Stimulated activated CD4-positive, alpha-beta T cell treated with anti-CD3 and anti-CD28 coated beads, Interleukin-15, amount 100 ng/mL, for 1 hour (primary cell): ENCODE data around the gene NLGN1.

ENCODE experiments used
- DNase-seq, 2 donors: peaks; one replicate each; pipeline ENCODE4 v3.0.0-alpha.2; 2020; ENCODE audit warnings: low read depth in 1 of 2, low spot score in 1 of 2

NLGN1 gene

DNA sequence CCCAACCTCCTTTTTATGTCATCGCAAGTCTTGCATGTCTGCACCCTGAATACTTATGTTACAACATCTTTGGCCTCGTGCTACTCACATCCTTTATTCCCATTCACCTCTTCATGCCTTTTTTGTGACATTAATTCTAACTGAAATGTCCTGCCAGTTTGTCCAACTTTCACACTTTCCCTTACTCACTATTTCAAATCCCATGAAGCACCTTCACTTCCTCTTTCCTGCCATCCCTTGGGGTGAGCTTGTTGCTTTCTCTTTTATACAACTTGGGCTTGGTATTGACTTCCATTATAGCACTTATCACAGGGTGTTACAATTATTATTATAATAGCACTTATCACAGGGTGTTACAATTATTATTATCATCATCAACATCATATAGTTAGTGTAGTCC, 496.3 kb downstream of the NLGN1 start:
- DNase-seq = no peak

DNA sequence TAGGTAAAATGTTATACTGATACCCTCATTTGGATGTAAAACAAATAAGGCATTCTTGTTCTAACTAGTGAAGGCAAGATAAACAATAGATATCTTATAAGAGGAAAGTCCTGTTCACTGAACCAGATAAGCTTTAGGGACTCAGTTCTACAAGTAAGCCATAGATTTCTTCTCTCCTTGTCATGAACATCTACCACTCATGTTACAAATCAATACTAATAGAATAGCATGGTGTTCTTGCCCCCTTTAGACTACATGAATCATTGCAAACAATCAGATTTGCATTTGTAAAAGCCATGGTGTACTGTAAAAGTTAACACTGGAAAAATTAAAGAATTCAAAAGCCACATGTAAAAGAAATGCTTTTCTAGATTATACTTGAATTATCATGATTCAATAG, 500.1 kb downstream of the NLGN1 start:
- no peak for DNase-seq

GRCh38 chr3:173901649-173902048, 504.1 kb downstream of the NLGN1 start:
- DNase-seq = no peak

GRCh38 chr3:173902401-173902800, 504.9 kb downstream of the NLGN1 start:
- DNase-seq = no peak

- DNase-seq = no peak
Observed at GRCh38 chr3:173902871-173903270, 505.3 kb downstream of the NLGN1 start.

DNA sequence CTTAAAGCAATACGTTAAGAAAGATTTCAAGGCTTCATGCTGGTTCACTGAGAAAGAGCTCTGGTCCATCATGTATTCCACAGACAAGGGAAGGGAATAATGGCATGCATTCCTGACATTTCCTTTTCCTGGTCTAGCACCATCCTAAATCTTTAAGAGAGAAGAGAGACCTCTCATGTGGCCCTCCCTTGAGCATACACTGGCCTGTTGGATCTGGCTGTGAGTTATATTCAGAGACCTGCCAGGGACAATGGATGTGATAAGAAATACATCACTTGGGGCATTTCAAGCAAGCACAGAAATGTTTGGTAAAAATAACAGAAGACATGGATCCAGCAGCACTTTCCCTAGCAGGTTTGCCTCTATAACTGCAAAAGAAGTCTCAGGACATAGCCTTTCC, 507.8 kb downstream of the NLGN1 start:
- DNase-seq = no peak

DNA sequence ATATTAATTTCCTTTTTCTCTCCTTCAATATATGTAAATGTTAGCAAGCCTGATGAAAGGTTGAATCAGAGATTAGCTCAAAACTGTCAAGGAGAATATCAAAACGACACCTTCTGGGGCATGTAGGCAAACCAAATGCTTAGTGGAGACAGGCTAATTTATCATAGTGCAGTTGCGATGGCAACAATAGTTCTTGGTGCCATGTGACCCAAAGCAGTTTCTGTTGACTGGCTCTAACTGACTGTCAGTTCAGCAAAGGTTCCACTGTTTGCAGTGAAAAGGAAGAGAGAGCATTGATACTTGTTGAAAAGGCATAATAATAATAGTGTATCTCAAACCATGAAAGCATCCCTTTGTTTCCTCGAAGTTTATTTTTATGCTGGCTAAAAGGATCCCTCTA, 513.9 kb downstream of the NLGN1 start:
- DNase-seq = no peak

DNA sequence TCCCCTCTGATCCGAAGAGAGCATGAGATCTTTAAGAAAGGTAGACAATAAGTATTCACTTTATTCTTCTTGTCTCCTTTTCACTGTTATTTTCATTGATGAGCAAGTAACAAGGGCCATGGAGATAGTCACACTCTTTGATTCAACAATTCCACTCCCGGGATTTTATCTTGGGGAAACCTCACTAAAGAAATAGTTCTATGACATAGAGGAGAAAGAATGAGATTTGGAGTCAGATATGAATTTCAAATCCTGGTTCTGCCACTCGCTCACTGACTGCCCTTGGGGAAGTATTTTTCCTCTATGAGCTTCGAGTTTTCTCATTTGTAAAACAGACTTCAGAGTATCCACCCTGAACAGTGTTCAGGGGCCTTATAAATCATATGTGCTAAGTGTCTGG, 514.6 kb downstream of the NLGN1 start:
- no peak for DNase-seq

DNA sequence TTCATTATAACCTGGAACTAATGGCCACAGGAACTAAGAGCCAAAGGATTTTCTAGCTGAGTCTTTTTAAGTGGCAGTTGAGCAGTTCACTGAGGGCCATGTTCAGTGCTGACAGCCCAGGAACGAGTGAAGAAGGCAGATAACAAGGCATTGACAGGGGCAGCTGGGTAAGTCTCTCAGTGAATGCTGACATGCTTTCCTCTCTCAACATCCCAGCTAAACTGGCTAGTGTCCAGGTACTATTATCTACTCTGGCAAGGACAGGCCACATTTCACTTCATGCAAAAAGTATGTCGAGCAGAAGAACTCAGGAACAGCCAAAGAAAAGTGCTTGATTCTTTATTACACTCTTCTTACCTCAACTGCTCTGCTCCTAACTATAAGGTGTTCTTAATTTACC, 515.9 kb downstream of the NLGN1 start:
- DNase-seq = no peak

DNA sequence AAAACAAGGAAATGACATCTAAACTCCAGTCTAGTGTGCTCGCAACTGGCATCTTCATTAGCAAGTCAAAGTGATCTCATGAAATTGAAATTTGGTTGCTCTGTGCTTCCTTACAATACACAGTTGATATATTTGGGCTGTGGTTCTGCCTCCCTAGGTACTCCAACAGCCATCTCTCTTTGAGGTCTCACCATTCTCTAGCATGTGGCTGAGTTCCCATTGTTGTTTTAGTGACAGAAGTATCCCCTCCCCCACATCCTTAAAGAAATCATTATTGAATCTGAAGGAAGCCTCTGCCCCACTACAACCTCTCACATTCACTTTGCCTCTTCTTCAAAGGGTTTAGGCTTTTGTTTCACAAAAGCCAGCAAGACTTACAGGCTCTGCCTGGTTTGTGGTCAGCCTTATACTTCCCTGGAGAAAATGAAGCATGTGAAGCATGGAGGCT, 516.5 kb downstream of the NLGN1 start:
- DNase-seq = no peak

DNA sequence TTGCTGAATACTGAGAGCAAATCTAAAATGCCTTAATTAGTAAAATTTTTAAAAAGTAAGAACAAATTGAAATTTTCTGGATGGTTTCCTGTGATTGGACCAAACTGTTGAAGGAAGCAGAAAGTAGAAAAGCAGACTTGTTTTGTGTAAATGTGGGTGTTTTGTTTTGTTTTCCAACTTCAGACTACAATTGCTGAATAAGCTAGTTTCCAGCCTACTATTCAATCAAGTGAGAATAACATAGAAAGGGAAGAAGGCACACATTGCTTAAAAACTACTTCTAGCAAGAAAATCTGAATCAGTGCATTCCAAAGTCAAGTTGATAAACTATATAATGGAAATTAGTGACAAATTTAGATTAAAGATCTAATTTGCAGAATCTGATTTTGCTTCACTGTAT, 519.3 kb downstream of the NLGN1 start:
- no peak for DNase-seq

GRCh38 chr3:173920386-173920785, 522.8 kb downstream of the NLGN1 start:
- DNase-seq = no peak

GRCh38 chr3:173921732-173922131, 524.2 kb downstream of the NLGN1 start:
- DNase-seq = no peak

DNA sequence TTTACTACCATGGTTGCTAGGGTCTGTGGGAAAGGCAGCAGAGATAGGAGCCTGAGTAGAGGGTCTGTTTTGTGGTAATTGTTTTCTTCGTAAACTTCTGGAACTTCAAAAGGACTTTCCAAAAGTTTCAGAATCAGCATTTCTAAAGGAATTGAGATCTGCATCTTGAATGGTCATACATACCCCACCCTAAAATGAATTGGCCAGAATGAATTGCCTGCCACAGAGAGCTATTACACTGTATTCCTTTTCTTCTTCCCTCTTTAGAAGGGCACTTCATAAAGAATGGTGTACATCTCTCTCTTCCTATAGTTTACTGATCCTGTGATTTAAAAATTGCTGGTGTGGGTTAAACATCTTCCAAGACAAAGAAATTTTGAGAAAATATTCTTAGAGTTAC, 525.7 kb downstream of the NLGN1 start:
- no peak for DNase-seq

- DNase-seq = no peak
Observed at GRCh38 chr3:173930251-173930650, 532.7 kb downstream of the NLGN1 start.

DNA sequence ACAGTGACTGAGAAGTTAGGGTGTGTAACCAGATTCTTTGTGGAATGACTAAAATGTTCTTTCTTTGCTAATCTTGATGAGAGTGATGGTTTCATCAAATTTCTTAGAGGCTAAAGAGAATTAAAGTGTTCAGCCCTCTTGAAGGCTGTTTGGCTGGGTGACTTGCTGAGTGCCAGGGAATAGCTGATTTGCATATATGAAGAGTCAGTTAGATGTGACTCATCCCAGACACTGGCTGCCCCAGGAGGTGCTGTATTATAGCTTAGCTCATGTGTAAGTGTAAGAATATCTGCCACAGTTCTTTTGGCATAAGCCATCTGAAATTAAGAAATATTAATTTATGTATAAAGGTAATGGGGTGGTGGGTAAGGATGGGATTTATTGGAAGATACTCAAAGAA, 535.1 kb downstream of the NLGN1 start:
- DNase-seq = no peak

- no peak for DNase-seq
Observed at GRCh38 chr3:173933113-173933512, 535.6 kb downstream of the NLGN1 start.

DNA sequence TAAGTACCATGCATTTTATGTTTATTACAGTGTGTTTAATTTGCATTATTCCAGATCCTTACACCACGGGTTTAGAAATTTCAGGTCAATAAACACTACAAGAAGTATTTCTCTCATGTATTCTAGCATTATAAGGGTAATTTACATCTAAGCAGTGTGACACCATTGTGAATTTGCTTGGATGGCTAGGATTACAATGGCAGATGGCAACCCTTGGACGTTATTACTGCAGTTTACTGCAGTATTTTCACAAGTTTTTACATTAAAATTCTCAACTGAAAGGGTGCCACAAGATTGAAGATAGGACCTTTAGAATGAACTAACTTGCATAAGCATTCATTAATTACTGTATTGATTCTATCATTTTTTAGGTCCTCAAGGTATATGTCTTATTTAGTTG, 538.8 kb downstream of the NLGN1 start:
- DNase-seq = no peak

DNA sequence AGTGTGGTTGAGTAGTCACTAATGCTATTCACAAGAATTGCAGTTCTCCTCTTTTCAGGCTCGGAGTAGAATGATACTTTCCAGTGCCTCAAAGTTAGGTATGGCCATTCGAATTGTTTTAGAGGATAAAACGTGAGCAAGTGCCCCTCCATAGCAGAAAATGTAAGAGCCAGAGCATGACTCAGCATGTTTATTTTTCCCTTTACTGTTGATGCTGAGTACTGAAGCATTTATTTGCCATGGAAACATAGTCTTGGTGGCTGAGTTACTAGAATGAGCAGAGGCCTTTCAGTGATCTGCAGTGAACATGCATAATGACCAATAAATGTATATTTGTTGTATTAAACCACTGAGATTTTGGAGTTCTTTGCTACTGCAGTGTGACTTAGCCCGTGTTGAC, 540.6 kb downstream of the NLGN1 start:
- no peak for DNase-seq

GRCh38 chr3:173938616-173939015, 541.1 kb downstream of the NLGN1 start:
- DNase-seq = no peak

DNA sequence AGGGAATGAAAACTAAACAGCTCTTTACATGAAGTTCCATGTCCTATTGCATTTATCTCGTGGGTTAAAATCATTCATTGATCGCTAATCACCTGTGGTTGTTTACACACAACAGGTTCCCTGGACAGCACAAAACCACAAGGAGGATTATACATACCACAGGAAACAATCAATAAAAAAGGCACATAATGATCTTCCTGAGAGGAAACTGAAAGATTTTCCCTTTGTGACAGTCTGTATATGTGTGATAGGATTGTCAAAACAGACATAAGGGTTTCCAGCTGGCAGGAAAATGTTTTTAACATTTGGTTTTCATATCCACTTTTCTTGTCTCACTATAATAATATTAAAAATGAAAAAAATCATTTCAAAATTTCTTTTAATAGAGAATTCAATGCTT, 541.8 kb downstream of the NLGN1 start:
- no peak for DNase-seq

DNA sequence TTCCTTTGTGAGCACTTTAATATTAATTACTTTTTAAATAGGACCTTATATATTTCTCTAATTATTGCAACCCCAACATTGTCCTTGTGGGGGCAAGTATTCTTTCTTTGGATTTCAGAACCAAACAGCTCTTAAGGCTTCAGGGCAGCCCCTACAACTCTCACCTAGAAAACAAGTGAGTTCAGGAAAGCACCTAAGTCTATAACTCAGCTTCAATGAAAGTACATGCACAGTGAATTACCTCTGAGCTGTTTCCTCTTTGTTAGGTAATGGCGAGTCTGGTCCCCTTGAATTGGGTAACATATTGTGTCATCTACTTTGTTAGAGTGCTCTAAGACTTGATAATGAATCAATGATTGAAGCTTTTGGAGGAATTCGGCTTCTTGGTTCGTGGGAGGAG, 545.7 kb downstream of the NLGN1 start:
- no peak for DNase-seq

- no peak for DNase-seq
Observed at GRCh38 chr3:173945170-173945569, 547.6 kb downstream of the NLGN1 start.

DNA sequence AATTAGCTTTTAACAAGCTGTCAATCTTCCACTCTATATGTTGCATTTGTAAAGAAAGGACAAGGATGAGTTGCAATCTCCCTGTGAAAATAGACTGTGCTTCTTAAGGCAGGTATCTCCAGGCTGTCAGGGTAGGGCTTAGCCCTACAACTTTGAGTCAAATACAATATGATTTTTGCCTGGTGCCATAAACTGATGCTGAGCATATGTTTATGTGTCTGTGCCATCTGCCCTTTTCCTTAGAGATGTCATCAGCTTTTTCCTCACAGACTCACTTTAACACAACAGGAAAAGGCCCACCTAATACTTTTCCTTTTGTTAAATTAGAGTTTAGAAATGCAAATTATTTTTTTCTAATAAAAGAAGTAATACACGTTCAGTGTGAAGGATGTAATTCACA, 548.3 kb downstream of the NLGN1 start:
- no peak for DNase-seq
